Measurements from ENCODE around the gene VAC14. TPM values are rescaled to one million over a fixed set of nuclear protein-coding genes. Genes with fewer than 3 reads are reported as not detected.

The VAC14 gene
- total RNA-seq, 1 donor, result 37.1 TPM

DNA sequence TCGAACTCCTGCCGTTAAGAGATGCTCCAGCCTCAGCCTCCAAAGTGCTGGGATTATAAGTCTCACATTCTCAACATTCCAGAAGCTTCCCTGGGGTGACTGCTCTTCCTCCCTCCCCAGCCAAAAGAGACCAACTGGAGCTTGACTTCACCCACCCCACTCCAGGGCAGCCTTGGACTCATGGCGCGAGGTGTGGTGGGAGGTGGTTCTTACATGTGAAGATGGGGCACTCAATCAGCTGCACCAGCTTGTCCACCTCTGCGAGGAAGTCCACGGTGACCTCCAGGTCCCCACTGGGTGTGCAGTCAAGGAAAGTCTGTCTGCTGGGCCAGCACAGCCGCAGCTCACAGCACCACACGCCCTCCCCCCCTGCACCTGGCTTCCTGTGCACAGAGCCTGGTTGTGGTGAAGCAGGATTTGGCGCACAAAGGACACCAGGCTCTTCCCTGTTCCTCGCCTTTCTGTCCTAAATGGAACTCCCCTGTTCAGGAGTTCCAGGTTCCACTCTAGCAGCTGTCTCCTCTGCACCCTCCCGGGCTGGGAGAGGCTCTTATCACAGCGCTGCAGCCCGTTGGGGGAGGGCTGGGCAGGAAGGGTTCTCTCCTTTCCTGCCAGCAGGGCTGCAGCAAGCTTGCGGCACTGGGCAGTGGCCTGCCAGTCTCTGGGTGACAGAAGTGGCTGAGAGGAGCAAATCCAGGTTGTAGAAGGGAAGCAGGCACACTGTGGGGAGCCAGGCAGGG is 105.5 kb downstream of the VAC14 start:
- no peak for DNase-seq (ENCODE audit: low read depth)
- H3K4me3 ChIP-seq (ENCODE audit: low read depth, low read length), result no peak overlapping the region
- TF ChIP-seq CTCF (IDR thresholded peaks at IDR 0.05; ENCODE audit: insufficient read depth, low read depth, low read length), result peak; percentile 23

DNA sequence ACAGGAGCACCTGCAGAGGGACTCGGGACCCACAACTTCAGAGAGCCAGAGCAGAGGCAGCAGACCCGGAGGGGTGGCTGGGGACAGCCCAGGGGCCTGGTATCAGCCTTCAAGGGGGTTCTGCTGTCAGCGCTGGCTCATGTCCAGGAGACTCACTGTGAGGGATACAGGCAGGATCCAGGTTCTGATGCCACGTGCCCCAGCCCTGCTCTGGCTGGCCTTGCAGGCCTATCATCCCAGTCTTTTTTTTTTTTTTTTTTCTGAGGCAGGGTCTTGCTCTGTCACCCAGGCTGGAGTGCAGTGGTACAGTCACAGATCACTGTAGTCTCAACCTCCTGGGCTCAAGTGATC is 106.1 kb downstream of the VAC14 start:
- no peak overlapping the region for H3K4me3 ChIP-seq (ENCODE audit: low read depth, low read length)
- no peak for DNase-seq (ENCODE audit: low read depth)
- no peak for TF ChIP-seq CTCF (IDR thresholded peaks at IDR 0.05; ENCODE audit: insufficient read depth, low read depth, low read length)

DNA sequence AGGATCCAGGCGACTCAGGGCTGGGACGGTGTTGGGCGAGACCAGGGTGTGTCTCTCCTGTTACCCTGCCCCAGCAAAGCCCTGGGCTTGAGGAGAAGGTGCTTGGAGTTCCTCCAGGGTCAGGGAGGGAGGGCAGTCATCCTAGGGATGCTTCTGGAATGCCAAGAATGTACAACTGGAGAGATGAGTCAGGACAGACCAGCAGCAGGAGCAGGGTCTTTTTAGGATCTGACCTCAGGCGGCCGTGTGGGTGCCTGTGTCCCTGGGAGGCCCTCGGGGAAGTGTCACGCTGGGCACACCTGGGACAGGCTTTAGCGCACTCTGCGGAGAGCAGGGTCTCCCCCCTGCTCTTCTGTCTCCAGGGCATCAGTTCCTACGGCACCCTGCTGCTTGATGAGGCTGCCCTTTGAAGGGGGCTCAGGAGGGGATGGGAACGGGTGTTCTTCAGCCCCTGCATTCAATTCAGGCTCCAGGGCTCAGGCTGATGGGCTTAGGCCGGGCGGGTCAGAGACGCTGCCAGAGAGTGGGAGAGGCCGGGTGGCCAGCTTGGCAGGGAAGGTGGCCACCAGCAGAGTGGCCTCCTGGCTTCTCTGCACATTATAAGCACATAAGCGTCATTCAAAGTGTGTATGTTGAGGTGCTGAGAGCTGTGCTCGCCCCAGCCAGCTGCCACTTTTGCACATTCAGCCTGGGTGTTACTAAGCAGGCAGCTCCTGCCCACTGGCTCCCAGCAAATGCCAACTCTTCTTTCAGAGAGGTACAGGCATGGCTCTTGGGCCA is 106.7 kb downstream of the VAC14 start:
- DNase-seq (ENCODE audit: low read depth), result peak; percentile 72
- TF ChIP-seq CTCF (IDR thresholded peaks at IDR 0.05; ENCODE audit: insufficient read depth, low read depth, low read length), result no peak
- no peak overlapping the region for H3K4me3 ChIP-seq (ENCODE audit: low read depth, low read length)

DNA sequence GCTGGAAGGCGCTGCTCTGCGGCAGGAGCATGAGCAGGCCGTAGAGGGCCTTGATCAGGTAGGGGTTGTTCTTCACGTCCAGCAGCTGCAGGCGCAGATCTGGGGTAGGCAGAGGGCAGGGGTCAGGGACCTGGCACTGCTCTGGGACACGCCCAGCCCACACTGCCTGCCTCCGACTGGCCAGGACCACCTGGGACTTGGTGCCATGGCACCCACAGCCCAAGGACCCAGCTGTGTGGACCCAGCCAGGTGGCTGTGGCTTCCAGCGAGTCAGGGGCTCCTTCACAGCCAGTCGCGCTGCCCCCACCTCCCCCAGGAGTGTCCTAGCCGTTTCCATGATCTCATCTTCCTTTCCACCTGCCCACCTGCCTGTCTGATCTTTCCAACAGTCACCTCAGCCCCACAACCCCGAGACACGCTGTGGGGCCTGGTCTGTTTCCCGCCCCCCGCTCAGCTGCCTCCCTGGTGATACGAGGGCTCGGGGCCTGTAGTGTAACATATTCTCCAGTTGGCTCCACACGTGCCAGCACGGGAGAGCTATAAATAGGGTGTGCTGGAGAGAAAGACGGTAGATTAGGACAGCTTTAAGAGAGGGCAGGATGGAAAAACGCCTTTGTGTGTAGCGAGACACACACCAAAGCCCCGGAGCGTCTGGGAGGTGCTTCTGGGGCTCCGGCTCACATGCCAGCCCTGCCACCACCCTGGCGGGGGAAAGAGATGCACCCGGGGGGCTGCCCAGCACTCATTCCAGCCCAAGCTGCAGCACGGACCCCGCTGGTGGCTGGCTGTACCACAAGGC is 107.9 kb downstream of the VAC14 start:
- TF ChIP-seq CTCF (IDR thresholded peaks at IDR 0.05; ENCODE audit: insufficient read depth, low read depth, low read length), result no peak
- H3K4me3 ChIP-seq (ENCODE audit: low read depth, low read length), result no peak overlapping the region
- DNase-seq (ENCODE audit: low read depth), result peak; percentile 63

GRCh38 chr16:70692130-70692872 is 108.7 kb downstream of the VAC14 start:
- TF ChIP-seq CTCF (IDR thresholded peaks at IDR 0.05; ENCODE audit: insufficient read depth, low read depth, low read length), result no peak
- no peak overlapping the region for H3K4me3 ChIP-seq (ENCODE audit: low read depth, low read length)
- DNase-seq (ENCODE audit: low read depth), result peak; percentile 70

All from fibroblast of villous mesenchyme (primary cell).